Stimulated activated CD8-positive, alpha-beta memory T cell treated with anti-CD3 and anti-CD28 coated beads, Interleukin-12 subunit alpha, Interleukin-12 subunit beta, amount 100 ng/mL, for 1 hour (primary cell): ENCODE data around the gene LRRC1.

Source experiments
- DNase-seq: peaks from one replicate; pipeline ENCODE4 v3.0.0-alpha.2; 2020; ENCODE audit warnings: low read depth

The LRRC1 gene

DNA sequence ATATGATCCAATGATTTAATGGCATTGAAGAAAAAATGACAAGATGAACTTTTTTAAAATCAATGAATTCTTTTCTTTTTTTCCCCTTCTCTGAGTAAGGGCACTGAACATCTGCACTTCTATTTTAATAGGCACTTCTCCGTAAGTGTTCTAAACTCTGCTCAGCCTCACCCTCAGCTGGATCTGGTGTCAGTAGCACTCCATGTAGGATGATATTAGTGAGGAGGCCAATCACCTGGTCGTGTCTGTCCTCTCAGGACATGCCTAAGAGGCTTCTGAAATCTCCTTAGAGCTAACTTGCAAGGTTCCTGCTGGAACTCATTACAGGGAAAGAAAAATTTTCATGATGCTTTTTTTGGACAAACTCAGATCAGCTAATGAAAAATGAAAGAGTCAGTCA is 167.8 kb downstream of the LRRC1 start:
- DNase-seq, result no peak

DNA sequence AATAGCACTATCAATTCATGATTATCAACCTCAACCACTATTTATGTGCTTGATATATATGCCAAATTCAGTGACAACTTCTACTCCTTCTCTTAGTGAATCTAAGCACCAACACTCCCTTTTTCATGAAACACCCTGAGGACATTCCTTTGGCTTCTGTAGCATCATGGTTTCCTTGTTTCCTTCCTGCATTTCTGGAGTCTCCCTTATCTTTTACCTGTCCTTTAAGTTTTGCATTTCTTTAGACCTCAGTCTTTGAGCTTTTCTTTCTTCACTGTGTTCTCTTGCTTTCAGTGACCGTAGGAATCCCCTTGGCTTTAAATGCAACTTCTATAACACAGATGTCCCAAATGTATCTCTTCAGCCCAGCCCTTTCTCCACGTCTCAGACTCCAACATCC is 172.6 kb downstream of the LRRC1 start:
- no peak for DNase-seq
